ENCODE measurements around the gene RANBP10. TPM values are rescaled to one million over a fixed set of nuclear protein-coding genes. Genes with fewer than 3 reads are reported as not detected.

RANBP10 gene
- total and polyA plus RNA-seq, 9 of the 15 experiments (the other 6 are each of a cell fraction or from before 2014, with no cell fraction given): 0.61 to 19.3 (median 5.9) TPM

GRCh38 chr16:67841816-67842508 lies 35.6 kb upstream of the RANBP10 start, which contains the start of gene THAP11 (continued):
- TF ChIP-seq ZNF592 (IDR thresholded peaks at IDR 0.05) (peak; percentile 77), PHF20 (IDR thresholded peaks at IDR 0.05; ENCODE audit: partially characterized antibody) (no peak), ZBED1 (IDR thresholded peaks at IDR 0.05) (no peak), ZNF518B (CRISPR knock-in tag; IDR thresholded peaks at IDR 0.05) (no peak), ZNF316 (IDR thresholded peaks at IDR 0.05) (no peak), NCOA6 (IDR thresholded peaks at IDR 0.05) (no peak), BACH1 (tag; IDR thresholded peaks at IDR 0.05) (0 out of 2 replicates have a peak, but pooled peaks have one; percentile 4), SAP30 (IDR thresholded peaks at IDR 0.05; ENCODE audit: borderline replicate concordance, insufficient read depth, low read depth, low read length, poor library complexity, severe bottlenecking) (no peak), ELF2 (CRISPR knock-in tag; IDR thresholded peaks at IDR 0.05) (no peak), MEF2A (IDR thresholded peaks at IDR 0.05; ENCODE audit: control insufficient read depth, low read depth, low read length) (no peak), ELF1 (tag; IDR thresholded peaks at IDR 0.05) (peak; percentile 89), JUNB (CRISPR knock-in tag; conservative IDR thresholded peaks at IDR 0.05) (no peak), HDAC2 (IDR thresholded peaks at IDR 0.05) (no peak), CHD4 (IDR thresholded peaks at IDR 0.05; ENCODE audit: insufficient read depth, insufficient replicate concordance, low read depth, low read length, poor library complexity, severe bottlenecking) (no peak), ZNF24 (IDR thresholded peaks at IDR 0.05) (0 out of 2 replicates have a peak, but pooled peaks have one; percentile 18), DPF2 (IDR thresholded peaks at IDR 0.05) (no peak), DIDO1 (tag; IDR thresholded peaks at IDR 0.05; ENCODE audit: low read depth) (no peak), BRD9 (IDR thresholded peaks at IDR 0.05; ENCODE audit: low read depth, partially characterized antibody) (no peak)
- TF ChIP-seq, protein P1, sequence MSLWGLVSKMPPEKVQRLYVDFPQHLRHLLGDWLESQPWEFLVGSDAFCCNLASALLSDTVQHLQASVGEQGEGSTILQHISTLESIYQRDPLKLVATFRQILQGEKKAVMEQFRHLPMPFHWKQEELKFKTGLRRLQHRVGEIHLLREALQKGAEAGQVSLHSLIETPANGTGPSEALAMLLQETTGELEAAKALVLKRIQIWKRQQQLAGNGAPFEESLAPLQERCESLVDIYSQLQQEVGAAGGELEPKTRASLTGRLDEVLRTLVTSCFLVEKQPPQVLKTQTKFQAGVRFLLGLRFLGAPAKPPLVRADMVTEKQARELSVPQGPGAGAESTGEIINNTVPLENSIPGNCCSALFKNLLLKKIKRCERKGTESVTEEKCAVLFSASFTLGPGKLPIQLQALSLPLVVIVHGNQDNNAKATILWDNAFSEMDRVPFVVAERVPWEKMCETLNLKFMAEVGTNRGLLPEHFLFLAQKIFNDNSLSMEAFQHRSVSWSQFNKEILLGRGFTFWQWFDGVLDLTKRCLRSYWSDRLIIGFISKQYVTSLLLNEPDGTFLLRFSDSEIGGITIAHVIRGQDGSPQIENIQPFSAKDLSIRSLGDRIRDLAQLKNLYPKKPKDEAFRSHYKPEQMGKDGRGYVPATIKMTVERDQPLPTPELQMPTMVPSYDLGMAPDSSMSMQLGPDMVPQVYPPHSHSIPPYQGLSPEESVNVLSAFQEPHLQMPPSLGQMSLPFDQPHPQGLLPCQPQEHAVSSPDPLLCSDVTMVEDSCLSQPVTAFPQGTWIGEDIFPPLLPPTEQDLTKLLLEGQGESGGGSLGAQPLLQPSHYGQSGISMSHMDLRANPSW (CRISPR knock-in tag; IDR thresholded peaks at IDR 0.05): no peak
